IMR-90 (cell line): ENCODE measurements around the gene PDCL3. TPM values are rescaled to one million over a fixed set of nuclear protein-coding genes. Genes with fewer than 3 reads are reported as not detected.

Experiments used
- ATAC-seq: fragments of 200-7000 bp; cut with Tn5 transposase; 2 replicates; pipeline ENCODE4 v1.9.1; 2020; ENCODE audit warnings: low read depth, mild to moderate bottlenecking, moderate library complexity
- BruUV-seq: library from RNA; stranded (reverse); fragments of 400-500 nt; replicated peaks from 2 replicates; lab custom pipeline; 2021; lab: Mats Ljungman, UMichigan
- CTCF ChIA-PET: fragments of 300-600 bp; formaldehyde crosslinking; extraction: SDS; loops from one replicate; lab custom pipeline; 2021; ENCODE audit warnings: antibody characterized with exemption; lab: Yijun Ruan, JAX
- POLR2A ChIA-PET: fragments of 300-600 bp; sonication (Branson Sonifier 250); formaldehyde crosslinking; loops from one replicate; lab custom pipeline; 2022; ENCODE audit warnings: antibody characterized with exemption; ENCODE audit not compliant: unreplicated experiment; lab: Charles Lee
- DNase-seq: peaks from one replicate; pipeline ENCODE4 v3.0.0; 2013
- H2AFZ ChIP-seq: replicated peaks from 2 replicates; pipeline ENCODE3; 2013; ENCODE audit warnings: low read length, mild to moderate bottlenecking; ENCODE audit not compliant: poor library complexity
- H2AK5ac ChIP-seq: 2 replicates; pipeline ENCODE4 v1.6.1; 2013; ENCODE audit warnings: low read depth, low read length, inconsistent platforms
- H2AK9ac ChIP-seq: replicated peaks from 2 replicates; pipeline ENCODE3; 2013; ENCODE audit warnings: mild to moderate bottlenecking, low read depth, low read length, moderate library complexity; ENCODE audit not compliant: poor library complexity
- H2BK120ac ChIP-seq: 2 replicates; pipeline ENCODE4 v1.6.1; 2013; ENCODE audit warnings: low read depth, low read length, inconsistent platforms
- H2BK15ac ChIP-seq: 3 replicates; pipeline ENCODE4 v1.6.1; 2013; ENCODE audit warnings: low read depth, low read length, inconsistent platforms
- H2BK20ac ChIP-seq: 2 replicates; pipeline ENCODE4 v1.6.1; 2013; ENCODE audit warnings: low read depth, mild to moderate bottlenecking, inconsistent platforms, low read length, moderate library complexity
- H2BK5ac ChIP-seq: 2 replicates; pipeline ENCODE4 v1.6.1; 2013; ENCODE audit warnings: mild to moderate bottlenecking, low read depth, low read length, inconsistent platforms; ENCODE audit not compliant: poor library complexity, severe bottlenecking
- H3K14ac ChIP-seq: replicated peaks from 2 replicates; pipeline ENCODE4 v1.6.1; 2013; ENCODE audit warnings: low read depth, low read length, inconsistent platforms
- H3K18ac ChIP-seq: 2 replicates; pipeline ENCODE4 v1.6.1; 2013; ENCODE audit warnings: low read depth, low read length, control low read depth
- H3K23ac ChIP-seq: 2 replicates; pipeline ENCODE4 v1.6.1; 2013; ENCODE audit warnings: low read depth, low read length, inconsistent platforms
- H3K27ac ChIP-seq: 2 replicates; pipeline ENCODE4 v1.5.1; 2013; ENCODE audit warnings: mild to moderate bottlenecking, control low read depth, low read length; ENCODE audit not compliant: insufficient read depth
- H3K27me3 ChIP-seq: 2 replicates; pipeline ENCODE4 v1.6.1; 2013; ENCODE audit warnings: low read length; ENCODE audit not compliant: control insufficient read depth, insufficient read depth
- H3K36me3 ChIP-seq: 2 replicates; pipeline ENCODE4 v1.6.1; 2013; ENCODE audit warnings: low read length, mixed read lengths; ENCODE audit not compliant: control insufficient read depth, insufficient read depth
- H3K4ac ChIP-seq: 2 replicates; pipeline ENCODE4 v1.6.1; 2013; ENCODE audit warnings: low read depth, low read length, inconsistent platforms
- H3K4me1 ChIP-seq: 2 replicates; pipeline ENCODE4 v1.6.1; 2013; ENCODE audit warnings: low read length, mixed read lengths; ENCODE audit not compliant: control insufficient read depth, insufficient read depth
- H3K4me2 ChIP-seq: 2 replicates; pipeline ENCODE4 v1.6.1; 2013; ENCODE audit warnings: low read depth, mild to moderate bottlenecking, control low read depth, low read length, moderate library complexity
- H3K4me3 ChIP-seq: 2 replicates; pipeline ENCODE4 v1.5.1; 2013; ENCODE audit warnings: low read depth, mild to moderate bottlenecking, control low read depth, low read length, moderate library complexity; ENCODE audit not compliant: insufficient read depth
- H3K56ac ChIP-seq: 2 replicates; pipeline ENCODE4 v1.6.1; 2013; ENCODE audit warnings: low read length, inconsistent platforms; ENCODE audit not compliant: insufficient read depth; ENCODE audit errors: extremely low read depth
- H3K79me1 ChIP-seq, 2 experiments: 2 replicates each; pipeline ENCODE4 v1.6.1; 2013; ENCODE audit warnings: low read length in 2 of 2, inconsistent platforms in 1 of 2, low read depth in 1 of 2
- H3K9ac ChIP-seq: 2 replicates; pipeline ENCODE4 v1.6.1; 2013; ENCODE audit warnings: low read depth, low read length, control low read depth
- H3K9me1 ChIP-seq: 2 replicates; pipeline ENCODE4 v1.6.1; 2013; ENCODE audit warnings: low read length, inconsistent platforms; ENCODE audit not compliant: insufficient read depth
- H3K9me3 ChIP-seq: 2 replicates; pipeline ENCODE4 v1.6.1; 2013; ENCODE audit warnings: low read length; ENCODE audit not compliant: control insufficient read depth, insufficient read depth
- H4K20me1 ChIP-seq: 2 replicates; pipeline ENCODE4 v1.6.1; 2013; ENCODE audit warnings: low read length, inconsistent platforms; ENCODE audit not compliant: insufficient read depth
- H4K5ac ChIP-seq: 2 replicates; pipeline ENCODE4 v1.6.1; 2013; ENCODE audit warnings: mild to moderate bottlenecking, low read depth, low read length, control low read depth
- H4K8ac ChIP-seq, 2 experiments: 2 replicates each; pipeline ENCODE4 v1.6.1; 2013; ENCODE audit warnings: low read depth in 2 of 2, low read length in 2 of 2, control low read depth in 1 of 2, inconsistent platforms in 1 of 2
- H4K91ac ChIP-seq: 2 replicates; pipeline ENCODE4 v1.6.1; 2013; ENCODE audit warnings: low read depth, low read length, inconsistent platforms; ENCODE audit not compliant: insufficient read depth
- CEBPB ChIP-seq: IDR thresholded peaks from 2 replicates; pipeline ENCODE4 v1.6.1; 2012; ENCODE audit warnings: low read depth, low read length, improper control_type of control experiment
- CHD1 ChIP-seq: IDR thresholded peaks from 2 replicates; pipeline ENCODE4 v1.6.1; 2012; ENCODE audit warnings: low read depth, low read length, improper control_type of control experiment
- MXI1 ChIP-seq: IDR thresholded peaks from 2 replicates; pipeline ENCODE4 v1.6.1; 2012; ENCODE audit warnings: low read depth, mild to moderate bottlenecking, low read length, moderate library complexity, borderline replicate concordance
- NFE2L2 ChIP-seq: fragments of 150-350 bp; IDR thresholded peaks from 2 replicates; pipeline ENCODE4 v1.6.1; 2016; ENCODE audit warnings: low read depth, mild to moderate bottlenecking, low read length
- POLR2A ChIP-seq: IDR thresholded peaks from 2 replicates; pipeline ENCODE4 v1.6.1; 2012; ENCODE audit warnings: mild to moderate bottlenecking, low read depth, low read length
- RCOR1 ChIP-seq: IDR thresholded peaks from 2 replicates; pipeline ENCODE4 v1.6.1; 2012; ENCODE audit warnings: mild to moderate bottlenecking, low read length, improper control_type of control experiment; ENCODE audit not compliant: insufficient replicate concordance
- WGBS, 2 experiments: methylation state at CpG; one replicate each; pipeline versions ENCODE4 v1.1.5 to v1.1.7; 2013; ENCODE audit warnings: missing lambda C conversion rate in 2 of 2; ENCODE audit not compliant: insufficient read length in 1 of 2; ENCODE audit errors: extremely low coverage in 2 of 2; 5-methylcytosine and 5-hydroxymethylcytosine counted together
- dilution Hi-C: fragments of 300-500 bp; cut with HindIII; formaldehyde crosslinking; loops from one replicate; pipeline ENCODE4 v1.14.3; 2018; ENCODE audit warnings: low sequenced_read_pairs; ENCODE audit not compliant: unreplicated experiment
- in situ Hi-C: fragments of 300-500 bp; cut with MboI; formaldehyde crosslinking; loops from 3 replicates; pipeline ENCODE4 v1.14.3; 2019; ENCODE audit warnings: low sequenced_read_pairs, inconsistent platforms, mixed read lengths
- intact Hi-C: fragments of 100-400 bp; cut with micrococcal nuclease; formaldehyde crosslinking; loops from 2 replicates; pipeline ENCODE4 v1.10.0; 2022
- polyA plus RNA-seq, 3 experiments: library from polyadenylated mRNA; depleted of rRNA; stranded (reverse); fragments of >200 nt; gene quantifications; 2 replicates each; pipeline ENCODE4 v1.2.3, GENCODE V29; 2012; ENCODE audit warnings: low replicate concordance in 1 of 3
- total RNA-seq: library from RNA; depleted of rRNA; stranded (reverse); fragments of >200 nt; gene quantifications from 2 replicates; pipeline ENCODE4 v1.2.3, GENCODE V29; 2012

PDCL3 gene
- total and polyA plus RNA-seq, 2 of the 4 experiments (the other 2 are of a cell fraction): 9.5 to 26.4 TPM

GRCh38 chr2:100529176-100529575, 33.6 kb upstream of the PDCL3 start:
- in situ Hi-C loops (no loop called here), intact Hi-C loops (no loop called here), dilution Hi-C loops (no loop called here)
- Histone ChIP-seq H3K14ac (no peak overlapping the region), H3K27me3 (no peaks in the 10 kb centered on the region; the same call in 1 of the 2 replicates), H2AK5ac (no peak overlapping the region), H3K27ac (no peak overlapping the region), H3K4ac (no peak overlapping the region), H3K18ac (no peak overlapping the region), H2BK15ac (no peak overlapping the region), H3K23ac (no peak overlapping the region), H2BK120ac (no peak overlapping the region), H2BK5ac (no peak overlapping the region), H2BK20ac (no peak overlapping the region), H3K4me1 (no peaks in the 10 kb centered on the region), H3K79me1 (no peaks in the 10 kb centered on the region), H3K9me1 (no peaks in the 10 kb centered on the region), H4K91ac (no peak overlapping the region), H3K4me2 (no peak overlapping the region), H2AFZ (no peak overlapping the region), H4K5ac (no peak overlapping the region), H4K8ac (no peak overlapping the region), H3K4me3 (no peak overlapping the region), H4K20me1 (no peaks in the 10 kb centered on the region), H2AK9ac (no peak overlapping the region), H3K9ac (no peak overlapping the region), H3K9me3 (no peaks in the 10 kb centered on the region), H3K36me3 (no peaks in the 10 kb centered on the region), H3K56ac (no peak overlapping the region)
- DNase-seq (no peak), ATAC-seq (no peak)
- WGBS, 2 experiments: 85% methylated on average over 3 of the region's 8 CpGs; no CpG with 5 or more reads in 1 of the 2 experiments
- POLR2A ChIA-PET: no interaction called here
- CTCF ChIA-PET: no interaction called here
- TF ChIP-seq MXI1 (no peak), CEBPB (no peak), POLR2A (no peak), NFE2L2 (no peak), RCOR1 (no peak), CHD1 (no peak)
- BruUV-seq: no TSS peak
